GM10266 (cell line): ENCODE data around the gene MAPKAP1.

Experiments used
- DNase-seq: peaks from one replicate; pipeline ENCODE4 v3.0.0; 2012; ENCODE audit errors: extremely low spot score
- CTCF ChIP-seq: IDR thresholded peaks from 2 replicates; pipeline ENCODE4 v1.5.1; 2012; ENCODE audit warnings: mild to moderate bottlenecking, low read depth; ENCODE audit not compliant: control insufficient read depth, insufficient read depth; ENCODE audit errors: missing control alignments

Gene MAPKAP1

GRCh38 chr9:125529107-125529506 lies 177.9 kb downstream of the MAPKAP1 start:
- no peak for DNase-seq
- TF ChIP-seq CTCF = no peak

- no peak for DNase-seq
- no peak for TF ChIP-seq CTCF
Measured at GRCh38 chr9:125527471-125528002, 179.5 kb downstream of the MAPKAP1 start.

GRCh38 chr9:125525921-125526631 lies 180.9 kb downstream of the MAPKAP1 start:
- DNase-seq = no peak
- TF ChIP-seq CTCF = no peak

GRCh38 chr9:125524583-125525355 lies 182.2 kb downstream of the MAPKAP1 start:
- no peak for DNase-seq
- TF ChIP-seq CTCF = no peak

- TF ChIP-seq CTCF = no peak
- no peak for DNase-seq
Measured at GRCh38 chr9:125523681-125524080, 183.3 kb downstream of the MAPKAP1 start.

GRCh38 chr9:125522328-125522725 lies 184.7 kb downstream of the MAPKAP1 start:
- no peak for TF ChIP-seq CTCF
- DNase-seq = no peak
